HG03457 (cell line): ENCODE measurements around the gene ZNF750.

Source experiments
- ATAC-seq: cut with Tn5 transposase; IDR thresholded peaks from one replicate; pipeline ENCODE4 v1.9.1; 2021; ENCODE audit warnings: moderate number of reproducible peaks; ENCODE audit not compliant: unreplicated experiment

Gene ZNF750

GRCh38 chr17:82873521-82873920, 33.7 kb upstream of the ZNF750 start:
- ATAC-seq: no peak

- no peak for ATAC-seq
Observed at GRCh38 chr17:82872591-82873520, 33.0 kb upstream of the ZNF750 start.

- no peak for ATAC-seq
Observed at GRCh38 chr17:82871776-82872561, 32.1 kb upstream of the ZNF750 start.

- no peak for ATAC-seq
Observed at GRCh38 chr17:82871056-82871775, 31.4 kb upstream of the ZNF750 start.

- ATAC-seq: no peak
Observed at GRCh38 chr17:82870541-82870940, 30.7 kb upstream of the ZNF750 start.

GRCh38 chr17:82870091-82870491, 30.3 kb upstream of the ZNF750 start:
- ATAC-seq: no peak

GRCh38 chr17:82869536-82869935, 29.7 kb upstream of the ZNF750 start:
- ATAC-seq: no peak

GRCh38 chr17:82868715-82869131, 28.9 kb upstream of the ZNF750 start:
- no peak for ATAC-seq

- no peak for ATAC-seq
Observed at GRCh38 chr17:82867763-82868325, 28.0 kb upstream of the ZNF750 start.

GRCh38 chr17:82866590-82867191, 26.9 kb upstream of the ZNF750 start:
- ATAC-seq: no peak

- no peak for ATAC-seq
Observed at GRCh38 chr17:82865774-82866395, 26.1 kb upstream of the ZNF750 start.

- no peak for ATAC-seq
Observed at GRCh38 chr17:82865274-82865673, 25.5 kb upstream of the ZNF750 start.

- ATAC-seq: no peak
Observed at GRCh38 chr17:82864713-82865248, 25.0 kb upstream of the ZNF750 start.

- ATAC-seq: peak; percentile 55
Observed at GRCh38 chr17:82863941-82864712, 24.3 kb upstream of the ZNF750 start.

- no peak for ATAC-seq
Observed at GRCh38 chr17:82863383-82863940, 23.6 kb upstream of the ZNF750 start.

- ATAC-seq: no peak
Observed at GRCh38 chr17:82862737-82863382, 23.0 kb upstream of the ZNF750 start.

- ATAC-seq: no peak
Observed at GRCh38 chr17:82862191-82862590, 22.4 kb upstream of the ZNF750 start.

- ATAC-seq: no peak
Observed at GRCh38 chr17:82861393-82861775, 21.6 kb upstream of the ZNF750 start.
